Spinal cord (tissue), 10 donors: ENCODE data around the gene GLI3. TPM values are rescaled to one million over a fixed set of nuclear protein-coding genes. Genes with fewer than 3 reads are reported as not detected.

Experiments
- DNase-seq, 6 donors: peaks; one replicate each; pipeline versions ENCODE4 v3.0.0 to v3.0.0-alpha.2; 2013 to 2015; ENCODE audit warnings: low spot score in 6 of 6, low read depth in 4 of 6
- H3K27ac ChIP-seq: one replicate; pipeline ENCODE4 v1.5.1; 2013; ENCODE audit warnings: low read depth, low read length, control low read depth
- H3K27me3 ChIP-seq: one replicate; pipeline ENCODE4 v1.6.1; 2013; ENCODE audit warnings: low read length; ENCODE audit not compliant: control insufficient read depth, insufficient read depth
- H3K36me3 ChIP-seq: one replicate; pipeline ENCODE4 v1.6.1; 2013; ENCODE audit warnings: low read length; ENCODE audit not compliant: control insufficient read depth, insufficient read depth
- H3K4me1 ChIP-seq: one replicate; pipeline ENCODE4 v1.6.1; 2013; ENCODE audit warnings: low read length; ENCODE audit not compliant: control insufficient read depth, insufficient read depth
- H3K4me3 ChIP-seq: one replicate; pipeline ENCODE4 v1.5.1; 2013; ENCODE audit warnings: low read depth, low read length, control low read depth
- H3K9me3 ChIP-seq: one replicate; pipeline ENCODE4 v1.6.1; 2013; ENCODE audit warnings: low read length; ENCODE audit not compliant: control insufficient read depth, insufficient read depth
- WGBS: methylation state at CpG from one replicate; pipeline ENCODE4 v1.1.5; 2013; ENCODE audit warnings: missing lambda C conversion rate; ENCODE audit not compliant: insufficient coverage; 5-methylcytosine and 5-hydroxymethylcytosine counted together
- polyA plus RNA-seq, 2 donors: library from polyadenylated mRNA; unstranded; fragments of 120-200 nt; gene quantifications; one replicate each; pipeline ENCODE4 v1.2.1, GENCODE V29; 2013; ENCODE audit not compliant: insufficient read length in 2 of 2
- total RNA-seq, 2 donors: library from RNA; depleted of rRNA in 1 of 2; stranded (reverse); fragments of 120-200 nt in 1 of 2; fragments of >200 nt in 1 of 2; gene quantifications; one replicate each; pipeline versions ENCODE4 v1.2.3 to v1.2.4, GENCODE V29; 2013 to 2014
- donor health status: healthy.

GLI3 gene
- total and polyA plus RNA-seq, 4 donors, result 8.7 to 11.9 (median 10.1) TPM

DNA sequence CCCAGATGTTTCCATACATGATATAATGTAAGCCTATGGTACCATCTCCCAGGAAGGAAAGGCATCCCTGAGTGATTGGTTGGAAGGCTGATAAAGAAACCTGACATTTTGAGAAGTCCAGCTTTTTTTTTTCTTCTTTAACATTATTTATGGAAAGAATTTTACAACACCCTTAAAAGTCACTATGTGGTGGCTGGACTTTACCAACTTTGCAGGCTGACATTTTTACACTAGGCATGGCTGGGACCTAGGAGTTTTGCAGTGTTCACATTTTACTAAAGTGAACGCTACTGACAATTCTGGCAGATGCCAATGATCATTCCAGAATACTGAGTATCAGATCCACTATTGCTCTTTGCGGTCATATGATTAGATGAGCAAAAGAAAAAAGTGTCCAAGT is 239.9 kb downstream of the GLI3 start:
- H3K27me3 ChIP-seq, result no peaks in the 10 kb centered on the region
- no peak for DNase-seq
- no peak overlapping the region for H3K27ac ChIP-seq
- H3K4me3 ChIP-seq, result no peak overlapping the region
- no peaks in the 10 kb centered on the region for H3K4me1 ChIP-seq
- H3K36me3 ChIP-seq, result no peaks in the 10 kb centered on the region
- no peaks in the 10 kb centered on the region for H3K9me3 ChIP-seq
- 100% methylated on average over 1 of the region's 2 CpGs for WGBS

- Histone ChIP-seq H3K27ac (no peak overlapping the region), H3K4me1 (no peaks in the 10 kb centered on the region), H3K4me3 (no peak overlapping the region), H3K9me3 (no peaks in the 10 kb centered on the region), H3K36me3 (no peaks in the 10 kb centered on the region), H3K27me3 (no peaks in the 10 kb centered on the region)
- WGBS, result 100% methylated on average over 1 of the region's 4 CpGs
- no peak for DNase-seq
These were observed 240.5 kb downstream of the GLI3 start for GRCh38 chr7:41996381-41997035.

DNA sequence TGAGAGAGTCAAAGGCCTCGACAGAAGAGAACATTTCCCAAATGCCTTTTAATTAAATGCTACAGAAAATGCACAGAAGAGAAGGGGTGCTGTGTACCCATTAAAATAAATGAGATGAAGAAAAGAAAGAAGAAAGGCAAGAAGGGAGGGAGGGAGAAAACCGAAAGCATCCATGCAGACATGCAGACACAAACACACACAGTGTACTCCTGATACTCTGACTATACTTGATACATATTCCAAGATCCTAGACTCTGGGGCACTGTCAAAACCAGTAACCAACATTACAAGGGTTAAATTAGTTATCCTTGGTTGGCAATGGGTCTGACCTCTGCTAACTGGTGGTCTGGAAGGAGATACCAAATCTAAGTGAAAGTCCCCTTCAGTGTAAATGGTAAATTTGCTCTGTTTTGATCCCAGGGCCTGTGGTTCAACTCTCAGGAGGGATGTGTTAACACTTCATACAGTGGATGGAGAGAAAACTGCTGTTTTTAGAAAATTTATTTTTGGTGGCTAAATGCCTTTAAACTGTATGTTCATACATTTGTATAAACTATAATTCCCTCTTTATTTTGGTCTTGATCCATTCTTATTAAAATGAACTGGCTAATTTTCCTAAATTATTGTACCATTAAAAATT is 241.3 kb downstream of the GLI3 start:
- no CpG with 5 or more reads among the region's 2 CpGs for WGBS
- Histone ChIP-seq H3K27me3 (no peaks in the 10 kb centered on the region), H3K4me1 (peaks cover 3% of the 10 kb centered on the region), H3K9me3 (no peaks in the 10 kb centered on the region), H3K4me3 (no peak overlapping the region), H3K27ac (no peak overlapping the region), H3K36me3 (no peaks in the 10 kb centered on the region)
- no peak for DNase-seq

DNA sequence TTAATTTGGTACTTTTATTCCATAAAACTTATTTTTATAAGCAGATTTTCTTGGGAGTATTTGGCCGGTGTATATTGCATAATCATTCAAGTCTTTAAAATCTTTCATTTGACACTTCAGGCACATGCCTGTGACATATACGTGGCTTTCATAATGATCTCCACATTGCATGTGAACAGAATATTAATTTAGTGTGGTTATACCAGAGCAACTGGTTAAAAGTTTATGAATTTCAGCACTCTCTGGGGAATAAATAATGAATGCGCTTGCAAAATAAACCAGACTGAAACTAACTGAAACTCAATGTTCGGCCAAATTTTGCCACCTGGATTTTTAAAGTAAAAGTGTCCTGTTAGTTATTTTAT is 242.3 kb downstream of the GLI3 start:
- H3K4me3 ChIP-seq, result no peak overlapping the region
- no peak for DNase-seq
- H3K27me3 ChIP-seq, result no peaks in the 10 kb centered on the region
- no peaks in the 10 kb centered on the region for H3K9me3 ChIP-seq
- H3K27ac ChIP-seq, result no peak overlapping the region
- WGBS, result no CpG with 5 or more reads among the region's 4 CpGs
- peaks cover 3% of the 10 kb centered on the region for H3K4me1 ChIP-seq
- no peaks in the 10 kb centered on the region for H3K36me3 ChIP-seq

DNA sequence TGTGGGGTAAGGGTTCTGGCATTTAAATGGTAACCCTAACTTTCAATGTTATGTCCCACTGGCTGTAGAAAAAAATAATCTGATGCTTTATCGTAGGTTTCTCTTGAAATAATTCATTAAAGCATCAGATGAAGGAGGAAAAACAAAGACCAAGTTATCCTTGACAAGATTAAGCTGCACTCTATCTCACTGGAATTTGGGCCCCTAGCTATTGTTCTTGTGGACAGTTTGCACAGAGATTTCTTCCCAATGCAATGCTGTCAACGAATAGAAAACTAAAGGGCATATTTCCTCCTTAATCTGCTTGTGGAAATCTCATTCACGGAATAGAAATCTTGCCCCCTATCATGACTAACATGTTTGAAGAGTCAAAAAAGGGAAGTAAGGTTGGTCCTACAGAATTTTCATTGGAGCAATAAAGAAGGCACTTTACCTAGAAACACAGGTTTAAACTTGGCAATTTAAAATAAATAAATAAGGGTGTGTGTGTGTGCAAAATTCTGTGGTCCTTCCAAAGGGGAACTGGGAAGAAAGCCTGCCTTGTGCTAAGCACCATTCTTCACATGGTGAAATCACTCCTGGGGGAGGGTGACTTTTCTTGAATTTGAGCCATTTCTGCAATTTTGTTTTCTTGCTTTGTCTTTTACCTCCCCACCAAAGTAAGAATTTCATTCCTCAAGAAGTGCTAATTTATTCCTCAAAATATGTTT is 242.8 kb downstream of the GLI3 start:
- H3K27ac ChIP-seq, result no peak overlapping the region
- no peaks in the 10 kb centered on the region for H3K36me3 ChIP-seq
- DNase-seq, result no peak
- H3K9me3 ChIP-seq, result no peaks in the 10 kb centered on the region
- no peak overlapping the region for H3K4me3 ChIP-seq
- H3K4me1 ChIP-seq, result peaks cover 3% of the 10 kb centered on the region
- no peaks in the 10 kb centered on the region for H3K27me3 ChIP-seq
- WGBS, result no CpG with 5 or more reads among the region's 3 CpGs

DNA sequence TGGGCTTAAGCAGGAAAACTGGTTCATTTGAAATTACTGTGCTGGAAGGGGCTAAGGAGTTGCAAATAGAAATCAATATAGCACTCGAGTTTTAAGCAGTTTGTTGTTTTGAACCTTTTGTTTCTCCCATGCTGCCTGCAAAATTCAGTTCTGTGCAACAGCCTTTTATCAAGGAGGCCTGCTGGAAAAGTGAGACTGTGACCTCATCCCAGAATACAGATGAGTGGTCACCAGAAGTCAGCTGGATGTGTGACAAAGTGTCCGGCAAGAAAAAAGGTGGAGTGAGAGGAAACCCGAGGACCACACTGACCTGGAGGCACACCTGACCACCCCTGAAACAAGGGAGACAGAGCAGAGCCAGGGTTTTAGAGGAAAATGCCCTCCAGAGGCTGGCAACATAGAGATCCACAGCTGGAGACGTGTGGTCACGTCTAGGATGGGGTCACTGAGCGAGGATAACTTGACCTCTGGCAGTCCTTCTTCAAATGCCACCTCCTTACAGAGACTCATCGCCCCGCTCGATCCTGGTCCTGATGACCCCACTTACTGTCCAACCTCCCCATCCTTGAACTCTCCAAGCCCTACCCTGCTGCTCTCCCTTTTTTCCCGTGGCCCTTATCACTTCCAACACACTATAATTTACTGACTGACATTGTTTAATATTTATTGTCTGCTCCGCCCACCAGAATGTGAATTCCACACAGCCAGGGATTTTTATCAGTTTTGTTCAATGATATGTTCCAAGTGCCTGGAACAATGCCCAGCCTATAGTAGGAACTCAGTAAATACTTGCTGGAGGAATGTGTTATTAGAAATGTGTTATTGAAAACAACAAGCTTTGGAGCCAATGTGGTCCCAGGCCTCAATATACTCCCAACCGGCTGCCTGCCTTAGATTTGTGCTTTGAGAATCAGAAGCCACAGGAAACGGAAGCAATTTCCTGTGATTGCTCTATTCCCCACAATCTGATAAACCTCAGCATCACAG is 243.8 kb downstream of the GLI3 start:
- 81% methylated on average over 9 of the region's 13 CpGs for WGBS
- no peaks in the 10 kb centered on the region for H3K9me3 ChIP-seq
- no peaks in the 10 kb centered on the region for H3K36me3 ChIP-seq
- no peak overlapping the region for H3K4me3 ChIP-seq
- H3K27me3 ChIP-seq, result no peaks in the 10 kb centered on the region
- H3K27ac ChIP-seq, result no peak overlapping the region
- peaks cover 3% of the 10 kb centered on the region for H3K4me1 ChIP-seq
- peak in 1 of 6 donors; percentile 70 for DNase-seq

GRCh38 chr7:41984888-41985287 is 252.1 kb downstream of the GLI3 start:
- WGBS, result no CpG with 5 or more reads among the region's 1 CpG
- peaks cover 3% of the 10 kb centered on the region for H3K4me1 ChIP-seq
- H3K27me3 ChIP-seq, result no peaks in the 10 kb centered on the region
- no peak overlapping the region for H3K27ac ChIP-seq
- no peak for DNase-seq
- H3K4me3 ChIP-seq, result no peak overlapping the region
- no peaks in the 10 kb centered on the region for H3K36me3 ChIP-seq
- H3K9me3 ChIP-seq, result no peaks in the 10 kb centered on the region

GRCh38 chr7:41981046-41982040 is 255.7 kb downstream of the GLI3 start:
- WGBS, result 89% methylated on average over 9 of the region's 12 CpGs
- H3K27me3 ChIP-seq, result no peaks in the 10 kb centered on the region
- no peak for DNase-seq
- H3K27ac ChIP-seq, result no peak overlapping the region
- H3K4me1 ChIP-seq, result peaks cover 10% of the 10 kb centered on the region
- H3K9me3 ChIP-seq, result no peaks in the 10 kb centered on the region
- no peaks in the 10 kb centered on the region for H3K36me3 ChIP-seq
- no peak overlapping the region for H3K4me3 ChIP-seq
